ENCODE data around the gene SGPP2.

GRCh38 chr2:222490131-222490530 lies 65.8 kb downstream of the SGPP2 start:
- TF ChIP-seq CTCF (IDR thresholded peaks at IDR 0.05), result no peak
- no peak for TF ChIP-seq EP300 (IDR thresholded peaks at IDR 0.05)
